A673 (cell line): ENCODE data around the gene KRCC1. TPM values are rescaled to one million over a fixed set of nuclear protein-coding genes. Genes with fewer than 3 reads are reported as not detected.

Experiments
- BruUV-seq: library from RNA; stranded (reverse); fragments of 400-500 nt; replicated peaks from 2 replicates; lab custom pipeline; 2021; lab: Mats Ljungman, UMichigan
- CTCF ChIA-PET: fragments of 300-600 bp; sonication (Branson Sonifier 250); formaldehyde crosslinking; loops from one replicate; lab custom pipeline; 2022; ENCODE audit warnings: antibody characterized with exemption; lab: Charles Lee
- POLR2A ChIA-PET: fragments of 300-600 bp; sonication (Branson Sonifier 250); formaldehyde crosslinking; loops from one replicate; lab custom pipeline; 2022; ENCODE audit warnings: antibody characterized with exemption; ENCODE audit not compliant: low non-redundant PET; lab: Charles Lee
- DNase-seq: peaks from one replicate; pipeline ENCODE4 v3.0.0-alpha.2; 2015; ENCODE audit warnings: low spot score
- H3K27ac ChIP-seq: fragments of 200-600 bp; sonication (generic); 2 replicates; pipeline ENCODE4 v1.5.1; 2016; ENCODE audit warnings: mixed run types, low read depth, mild to moderate bottlenecking, mixed read lengths, antibody characterized with exemption, low read length; ENCODE audit not compliant: poor library complexity, severe bottlenecking
- H3K27me3 ChIP-seq: fragments of 200-600 bp; sonication (generic); replicated peaks from 2 replicates; pipeline ENCODE4 v1.6.1; 2017; ENCODE audit warnings: mixed run types, low read depth, mild to moderate bottlenecking, mixed read lengths, antibody characterized with exemption, low read length; ENCODE audit not compliant: insufficient read depth, poor library complexity
- H3K36me3 ChIP-seq: fragments of 200-600 bp; sonication (generic); 2 replicates; pipeline ENCODE4 v1.6.1; 2016; ENCODE audit warnings: mixed run types, mild to moderate bottlenecking, mixed read lengths, antibody characterized with exemption, low read length; ENCODE audit not compliant: insufficient read depth, poor library complexity, severe bottlenecking
- H3K4me1 ChIP-seq: fragments of 200-600 bp; sonication (generic); 2 replicates; pipeline ENCODE4 v1.6.1; 2017; ENCODE audit warnings: mixed run types, mild to moderate bottlenecking, mixed read lengths, antibody characterized with exemption, low read length; ENCODE audit not compliant: insufficient read depth, poor library complexity, severe bottlenecking
- H3K4me3 ChIP-seq: fragments of 200-600 bp; sonication (generic); 2 replicates; pipeline ENCODE4 v1.5.1; 2016; ENCODE audit warnings: low read depth, mixed run types, mild to moderate bottlenecking, mixed read lengths, low read length; ENCODE audit not compliant: poor library complexity, severe bottlenecking
- H3K9me3 ChIP-seq: fragments of 200-600 bp; sonication (generic); 2 replicates; pipeline ENCODE4 v1.6.1; 2016; ENCODE audit warnings: mixed run types, low read depth, mild to moderate bottlenecking, mixed read lengths, antibody characterized with exemption, low read length; ENCODE audit not compliant: poor library complexity, severe bottlenecking
- EZH2 ChIP-seq: fragments of 200-600 bp; sonication (generic); IDR thresholded peaks from 2 replicates; pipeline ENCODE4 v1.6.1; 2017; ENCODE audit warnings: borderline replicate concordance, low read depth, mild to moderate bottlenecking, mixed read lengths, antibody characterized with exemption, low read length; ENCODE audit not compliant: poor library complexity, severe bottlenecking
- intact Hi-C: fragments of 100-400 bp; cut with micrococcal nuclease; formaldehyde crosslinking; loops from one replicate; pipeline ENCODE4 v1.10.0; 2022; ENCODE audit not compliant: unreplicated experiment
- total RNA-seq: library from RNA; stranded (reverse); gene quantifications from 2 replicates; pipeline ENCODE4 v1.2.3, GENCODE V29; 2021
- TF ChIP-seq, protein P1 (sequence below): fragments of 300-800, 200-600 bp; sonication (generic); conservative IDR thresholded peaks from 2 replicates; pipeline ENCODE4 v1.5.1; 2017; ENCODE audit warnings: low read depth, mild to moderate bottlenecking, antibody characterized with exemption, low read length, moderate library complexity, mixed read lengths

The KRCC1 gene
- total RNA-seq, 1 experiment from 2014 or later: 8.5 TPM

DNA sequence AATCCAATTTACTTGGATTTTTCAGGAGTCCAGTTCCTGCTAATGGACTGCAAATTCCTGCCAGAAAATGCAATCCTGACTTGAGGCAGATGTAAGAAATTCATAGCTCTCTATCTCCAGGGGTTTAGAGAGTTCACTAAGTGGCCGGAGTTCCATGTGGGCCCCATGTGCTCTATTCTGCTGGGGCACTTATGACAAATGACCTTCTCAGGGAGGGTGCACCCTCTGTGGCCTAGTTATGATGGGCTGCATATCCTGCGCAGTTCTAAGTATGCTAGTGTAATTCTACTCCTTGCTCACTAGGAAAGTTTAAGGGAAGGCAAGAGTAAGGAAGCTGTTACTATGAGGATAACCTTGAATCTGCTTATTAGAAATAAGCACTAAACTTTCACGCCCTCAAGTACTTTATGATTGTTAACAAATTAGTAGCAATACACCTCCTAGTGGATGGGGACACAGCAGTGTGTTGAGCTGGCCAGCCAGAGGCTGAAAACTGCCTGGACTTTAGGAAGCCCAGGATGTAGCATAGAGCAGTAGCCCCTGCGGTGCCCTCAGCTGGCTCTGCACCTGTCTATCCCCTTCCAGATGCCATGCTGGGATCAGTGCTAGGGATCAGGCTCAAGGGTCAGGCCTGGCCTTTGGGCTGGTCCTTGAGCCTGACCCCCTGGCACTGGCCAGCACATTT, 26.5 kb upstream of the KRCC1 start:
- Histone ChIP-seq H3K4me1 (no peaks in the 10 kb centered on the region), H3K27me3 (no peaks in the 10 kb centered on the region), H3K4me3 (no peak overlapping the region), H3K36me3 (no peaks in the 10 kb centered on the region), H3K9me3 (no peaks in the 10 kb centered on the region), H3K27ac (no peak overlapping the region)
- no peak for DNase-seq
- POLR2A ChIA-PET: no interaction called here
- intact Hi-C loops: no loop called here
- CTCF ChIA-PET: no interaction called here
- BruUV-seq: no TSS peak
- TF ChIP-seq, protein P1, sequence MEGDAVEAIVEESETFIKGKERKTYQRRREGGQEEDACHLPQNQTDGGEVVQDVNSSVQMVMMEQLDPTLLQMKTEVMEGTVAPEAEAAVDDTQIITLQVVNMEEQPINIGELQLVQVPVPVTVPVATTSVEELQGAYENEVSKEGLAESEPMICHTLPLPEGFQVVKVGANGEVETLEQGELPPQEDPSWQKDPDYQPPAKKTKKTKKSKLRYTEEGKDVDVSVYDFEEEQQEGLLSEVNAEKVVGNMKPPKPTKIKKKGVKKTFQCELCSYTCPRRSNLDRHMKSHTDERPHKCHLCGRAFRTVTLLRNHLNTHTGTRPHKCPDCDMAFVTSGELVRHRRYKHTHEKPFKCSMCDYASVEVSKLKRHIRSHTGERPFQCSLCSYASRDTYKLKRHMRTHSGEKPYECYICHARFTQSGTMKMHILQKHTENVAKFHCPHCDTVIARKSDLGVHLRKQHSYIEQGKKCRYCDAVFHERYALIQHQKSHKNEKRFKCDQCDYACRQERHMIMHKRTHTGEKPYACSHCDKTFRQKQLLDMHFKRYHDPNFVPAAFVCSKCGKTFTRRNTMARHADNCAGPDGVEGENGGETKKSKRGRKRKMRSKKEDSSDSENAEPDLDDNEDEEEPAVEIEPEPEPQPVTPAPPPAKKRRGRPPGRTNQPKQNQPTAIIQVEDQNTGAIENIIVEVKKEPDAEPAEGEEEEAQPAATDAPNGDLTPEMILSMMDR: no peak
- TF ChIP-seq EZH2: no peak

DNA sequence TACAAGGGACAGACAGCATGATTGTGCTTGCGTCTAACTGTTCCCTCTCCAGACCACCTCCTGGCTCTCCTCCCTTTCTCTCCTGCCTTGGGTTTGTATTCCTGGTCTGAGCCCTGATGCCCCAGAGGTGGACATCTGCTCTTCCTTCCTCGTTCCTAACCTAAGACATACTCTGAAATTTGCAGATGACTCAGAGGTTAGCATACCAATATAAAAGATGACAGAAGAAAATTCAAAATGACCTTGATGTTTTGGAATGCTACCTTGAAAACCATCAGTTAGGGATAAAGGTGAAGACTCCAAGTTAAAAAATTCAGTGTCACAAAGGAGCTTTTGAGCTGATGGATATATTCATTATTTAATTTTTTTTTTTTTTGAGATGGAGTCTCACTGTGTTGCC, 25.0 kb upstream of the KRCC1 start:
- H3K9me3 ChIP-seq: no peaks in the 10 kb centered on the region
- no peak overlapping the region for H3K27ac ChIP-seq
- H3K36me3 ChIP-seq: no peaks in the 10 kb centered on the region
- intact Hi-C loops: no loop called here
- ChIA-PET CTCF (no interaction called here), POLR2A (no interaction called here)
- TF ChIP-seq, protein P1: no peak
- no peak for TF ChIP-seq EZH2
- no peaks in the 10 kb centered on the region for H3K27me3 ChIP-seq
- no peak for DNase-seq
- no TSS peak for BruUV-seq
- H3K4me3 ChIP-seq: no peak overlapping the region
- H3K4me1 ChIP-seq: no peaks in the 10 kb centered on the region

DNA sequence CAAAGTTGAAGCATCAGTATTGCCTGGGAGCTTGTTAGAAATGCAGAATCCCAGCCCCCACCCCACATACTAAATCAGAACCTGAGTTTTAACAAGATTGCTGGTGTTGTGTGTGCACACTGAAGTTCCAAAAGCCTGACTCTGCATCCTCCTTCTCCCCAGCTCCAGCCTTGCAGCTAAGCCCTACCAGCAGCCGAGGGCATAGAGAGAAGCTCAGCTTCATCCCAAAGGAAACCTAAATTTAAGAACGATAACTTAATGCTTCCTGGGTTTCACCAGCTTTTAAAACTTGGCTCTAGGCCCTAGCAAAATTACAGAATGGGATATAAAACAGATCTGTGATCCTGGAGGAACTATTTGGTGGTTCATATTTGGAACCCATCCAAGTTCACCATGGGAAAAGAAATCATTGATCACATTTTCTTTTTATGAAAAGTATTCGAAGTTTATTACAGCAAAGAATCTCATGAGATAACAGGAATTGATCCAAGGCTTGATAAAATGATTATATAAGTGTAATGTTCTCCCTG, 23.1 kb upstream of the KRCC1 start:
- Histone ChIP-seq H3K4me1 (peaks cover 6% of the 10 kb centered on the region), H3K9me3 (no peaks in the 10 kb centered on the region), H3K27me3 (no peaks in the 10 kb centered on the region), H3K27ac (no peak overlapping the region), H3K36me3 (no peaks in the 10 kb centered on the region), H3K4me3 (no peak overlapping the region)
- intact Hi-C loops: no loop called here
- no peak for DNase-seq
- ChIA-PET POLR2A (no interaction called here), CTCF (no interaction called here)
- TF ChIP-seq EZH2: no peak
- TF ChIP-seq, protein P1: no peak
- no TSS peak for BruUV-seq
